Measurements from ENCODE around the gene MTMR8.

MTMR8 gene

DNA sequence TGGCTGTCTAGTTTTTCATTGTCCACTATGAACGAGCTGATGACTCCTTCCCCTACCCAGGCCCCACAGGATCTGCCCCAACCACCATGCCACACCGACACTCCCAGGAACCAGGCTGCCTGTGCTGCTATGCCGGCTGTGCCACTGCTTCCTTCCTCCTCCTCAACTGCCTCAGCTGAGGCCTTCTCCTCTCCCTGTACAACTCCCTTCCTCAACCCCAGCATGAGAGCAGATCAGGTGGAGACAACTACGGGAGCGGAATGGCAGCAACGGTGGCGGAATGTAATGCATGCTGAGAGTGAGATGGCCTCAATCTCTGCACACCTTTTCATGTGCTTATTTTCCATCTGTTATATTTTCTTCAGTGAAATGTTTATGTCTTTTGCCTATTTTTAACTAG, 88.5 kb downstream of the MTMR8 start:
- no peak for DNase-seq

GRCh38 chrX:64291123-64291522, 104.1 kb downstream of the MTMR8 start:
- no peak for DNase-seq

DNA sequence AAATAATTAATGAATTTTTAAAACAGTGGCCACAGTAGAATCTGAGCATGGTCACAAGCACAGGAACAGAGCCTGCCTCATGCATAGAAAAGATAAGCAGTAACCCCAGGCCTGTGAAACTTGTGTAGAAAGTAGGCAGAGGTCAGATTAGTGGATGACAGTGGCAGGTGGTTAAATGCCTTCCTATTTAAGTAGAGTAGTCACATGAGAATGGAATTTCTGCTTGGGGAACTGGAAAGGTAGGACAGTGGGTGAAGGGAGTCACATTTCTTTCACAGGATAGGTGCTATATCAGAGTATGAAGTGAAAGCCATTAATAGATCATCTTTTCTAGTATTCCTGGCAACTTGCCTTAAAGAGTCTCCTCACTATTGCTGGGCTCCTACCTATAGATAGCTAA, 130.0 kb downstream of the MTMR8 start:
- DNase-seq, result no peak

GRCh38 chrX:64230123-64230970, 164.9 kb downstream of the MTMR8 start, which contains the start of gene ASB12:
TSS of gene ASB12 (minus strand) at chrX:64230607. CDS start at chrX:64225650, 4,957 bp downstream.
- DNase-seq, result no peak

GRCh38 chrX:64229154-64229553, 166.1 kb downstream of the MTMR8 start:
- DNase-seq, result no peak

All from NCI-H1930 (cell line).